ENCODE data around the gene NKIRAS2. TPM values are rescaled to one million over a fixed set of nuclear protein-coding genes. Genes with fewer than 3 reads are reported as not detected.

The NKIRAS2 gene
- total RNA-seq, 1 donor: 27.1 TPM

GRCh38 chr17:42049834-42050392 lies 30.0 kb downstream of the NKIRAS2 start:
- DNase-seq (ENCODE audit: low read depth): no peak
- H3K4me3 ChIP-seq (ENCODE audit: low read depth, low read length): peak overlapping the region; percentile 55
- TF ChIP-seq, protein P1, sequence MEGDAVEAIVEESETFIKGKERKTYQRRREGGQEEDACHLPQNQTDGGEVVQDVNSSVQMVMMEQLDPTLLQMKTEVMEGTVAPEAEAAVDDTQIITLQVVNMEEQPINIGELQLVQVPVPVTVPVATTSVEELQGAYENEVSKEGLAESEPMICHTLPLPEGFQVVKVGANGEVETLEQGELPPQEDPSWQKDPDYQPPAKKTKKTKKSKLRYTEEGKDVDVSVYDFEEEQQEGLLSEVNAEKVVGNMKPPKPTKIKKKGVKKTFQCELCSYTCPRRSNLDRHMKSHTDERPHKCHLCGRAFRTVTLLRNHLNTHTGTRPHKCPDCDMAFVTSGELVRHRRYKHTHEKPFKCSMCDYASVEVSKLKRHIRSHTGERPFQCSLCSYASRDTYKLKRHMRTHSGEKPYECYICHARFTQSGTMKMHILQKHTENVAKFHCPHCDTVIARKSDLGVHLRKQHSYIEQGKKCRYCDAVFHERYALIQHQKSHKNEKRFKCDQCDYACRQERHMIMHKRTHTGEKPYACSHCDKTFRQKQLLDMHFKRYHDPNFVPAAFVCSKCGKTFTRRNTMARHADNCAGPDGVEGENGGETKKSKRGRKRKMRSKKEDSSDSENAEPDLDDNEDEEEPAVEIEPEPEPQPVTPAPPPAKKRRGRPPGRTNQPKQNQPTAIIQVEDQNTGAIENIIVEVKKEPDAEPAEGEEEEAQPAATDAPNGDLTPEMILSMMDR (IDR thresholded peaks at IDR 0.05; ENCODE audit: insufficient read depth, low read length): no peak

DNA sequence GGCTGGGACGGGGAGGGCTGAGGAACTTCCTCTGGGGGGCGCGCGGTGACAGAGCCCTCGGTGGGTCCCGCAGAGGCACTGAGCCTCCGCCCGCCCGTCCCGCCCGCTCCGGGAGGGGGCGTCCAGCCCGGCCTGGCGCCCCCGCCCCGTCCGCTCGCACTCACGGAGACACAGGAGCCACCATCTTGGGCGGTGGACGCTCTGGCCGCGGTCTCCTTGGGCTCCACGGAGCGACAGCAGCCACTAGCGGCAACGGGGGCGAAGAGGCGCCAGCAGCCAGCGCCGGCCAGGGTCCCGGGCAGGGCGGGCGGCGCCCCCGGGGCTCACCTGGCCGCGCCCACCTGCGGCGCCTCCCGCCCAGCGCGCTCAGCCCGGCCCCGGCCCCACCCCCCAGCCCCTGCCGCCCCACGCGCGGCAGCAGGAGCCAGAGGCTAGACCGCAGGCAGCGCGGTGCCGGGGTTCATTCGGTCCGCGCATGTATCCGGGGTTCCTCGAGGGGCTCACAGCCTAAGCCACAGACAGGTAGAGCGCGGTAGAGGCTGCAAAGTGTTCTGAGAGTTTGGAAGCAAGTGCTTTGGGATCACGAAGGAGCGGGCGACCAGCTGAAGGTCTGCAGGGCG lies 30.6 kb downstream of the NKIRAS2 start, which contains the start of gene C17orf113:
Gene C17orf113, minus strand, starts transcription at position 209 of the 620 bp plus-strand sequence. CDS start 7,225 bp downstream, outside the sequence.
- no peak for DNase-seq (ENCODE audit: low read depth)
- peak within 1 kb of the TSS; percentile 55 for H3K4me3 ChIP-seq (ENCODE audit: low read depth, low read length)
- TF ChIP-seq, protein P1 (IDR thresholded peaks at IDR 0.05; ENCODE audit: insufficient read depth, low read length): peak; percentile 43

- peak overlapping the region; percentile 25 for H3K4me3 ChIP-seq (ENCODE audit: low read depth, low read length)
- no peak for DNase-seq (ENCODE audit: low read depth)
- TF ChIP-seq, protein P1 (IDR thresholded peaks at IDR 0.05; ENCODE audit: insufficient read depth, low read length): no peak
These were observed 31.1 kb downstream of the NKIRAS2 start for GRCh38 chr17:42051013-42051400.

DNA sequence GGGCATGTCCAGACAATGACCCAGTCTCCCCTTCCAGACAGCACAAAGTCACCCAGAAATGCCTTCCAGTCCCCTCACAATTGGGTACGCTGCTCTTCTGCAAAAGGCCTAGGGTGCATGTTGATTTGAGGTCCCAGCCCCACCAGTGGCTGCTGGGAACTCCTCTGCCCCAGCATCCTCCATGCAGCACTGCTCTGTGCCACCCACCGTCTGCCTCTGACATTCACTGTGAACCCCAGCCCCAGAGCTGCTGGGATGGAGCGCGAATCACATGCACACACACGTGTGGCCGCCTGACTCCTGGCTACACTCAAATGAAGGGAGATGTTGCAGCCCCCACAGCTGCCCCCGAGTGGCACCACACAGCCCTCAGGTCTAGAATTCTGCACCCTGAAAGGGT lies 31.8 kb downstream of the NKIRAS2 start:
- DNase-seq (ENCODE audit: low read depth): no peak
- TF ChIP-seq, protein P1 (IDR thresholded peaks at IDR 0.05; ENCODE audit: insufficient read depth, low read length): no peak
- no peak overlapping the region for H3K4me3 ChIP-seq (ENCODE audit: low read depth, low read length)

GRCh38 chr17:42052346-42052877 lies 32.5 kb downstream of the NKIRAS2 start:
- no peak for DNase-seq (ENCODE audit: low read depth)
- TF ChIP-seq, protein P1 (IDR thresholded peaks at IDR 0.05; ENCODE audit: insufficient read depth, low read length): no peak
- H3K4me3 ChIP-seq (ENCODE audit: low read depth, low read length): no peak overlapping the region

- no peak for DNase-seq (ENCODE audit: low read depth)
- TF ChIP-seq, protein P1 (IDR thresholded peaks at IDR 0.05; ENCODE audit: insufficient read depth, low read length): no peak
- no peak overlapping the region for H3K4me3 ChIP-seq (ENCODE audit: low read depth, low read length)
These were observed 34.0 kb downstream of the NKIRAS2 start for GRCh38 chr17:42053731-42054500.

Measured in fibroblast of the aortic adventitia (primary cell).